Gastroesophageal sphincter (tissue), 3 donors: Measurements from ENCODE around the gene SLC16A10.

ENCODE experiments used
- CTCF ChIP-seq, 4 experiments: fragments of 200-600 bp in 2 of 4; fragments of 450-650 bp in 2 of 4; sonication (generic) in 1 of 4; IDR thresholded peaks; one replicate each; pipeline ENCODE4 v1.5.1; 2017 to 2019; ENCODE audit warnings: antibody characterized with exemption in 4 of 4, mild to moderate bottlenecking in 2 of 4, moderate library complexity in 2 of 4
- EP300 ChIP-seq: sonication (generic); formaldehyde crosslinking; IDR thresholded peaks from one replicate; pipeline ENCODE4 v1.6.1; 2017; ENCODE audit warnings: antibody characterized with exemption, mild to moderate bottlenecking

GRCh38 chr6:111259089-111259831 lies 172.0 kb downstream of the SLC16A10 start:
- no peak for TF ChIP-seq EP300
- TF ChIP-seq CTCF (IDR thresholded peaks at IDR 0.05): peak; percentile 88 to 99 (median 95)
